HCT116 (cell line): Measurements from ENCODE around the gene CRYGN. TPM values are rescaled to one million over a fixed set of nuclear protein-coding genes. Genes with fewer than 3 reads are reported as not detected.

Source experiments
- ATAC-seq: fragments of 200-7000 bp; cut with Tn5 transposase; 2 replicates; pipeline ENCODE4 v1.9.1; 2020; ENCODE audit warnings: mild to moderate bottlenecking, moderate library complexity
- BruUV-seq: library from RNA; stranded (reverse); fragments of 400-500 nt; replicated peaks from 2 replicates; lab custom pipeline; 2021; lab: Mats Ljungman, UMichigan
- CTCF ChIA-PET: fragments of 300-600 bp; sonication (Branson Sonifier 250); formaldehyde crosslinking; loops from one replicate; lab custom pipeline; 2021; ENCODE audit warnings: antibody characterized with exemption; lab: Charles Lee
- POLR2A ChIA-PET: fragments of 300-600, 350-600 bp; sonication (Branson Sonifier 250); formaldehyde crosslinking; loops from one replicate; lab custom pipeline; 2021; ENCODE audit warnings: antibody characterized with exemption; lab: Charles Lee
- RAD21 ChIA-PET, 2 experiments: fragments of 300-600 bp; sonication (Branson Sonifier 250); formaldehyde crosslinking; loops; one replicate each; lab custom pipeline; 2023; ENCODE audit warnings: low total read pairs in 2 of 2; ENCODE audit not compliant: uncharacterized antibody in 2 of 2, unreplicated experiment in 2 of 2, low non-redundant PET in 1 of 2; lab: Charles Lee
- DNase-seq: peaks from one replicate; pipeline ENCODE4 v3.0.0-alpha.2; 2010; ENCODE audit warnings: low read depth, low spot score
- H2AFZ ChIP-seq: fragments of 200-600 bp; shearing (Covaris generic), sonication (generic); 2 replicates; pipeline ENCODE4 v1.6.1; 2017; ENCODE audit warnings: low read depth, mixed run types, mixed read lengths, antibody characterized with exemption, low read length; ENCODE audit not compliant: poor library complexity, severe bottlenecking
- H3K27ac ChIP-seq: 2 replicates; pipeline ENCODE4 v1.5.1; 2012; ENCODE audit warnings: low read depth, low read length
- H3K27me3 ChIP-seq: fragments of 200-600 bp; sonication (generic); 2 replicates; pipeline ENCODE4 v1.6.1; 2016; ENCODE audit warnings: mixed run types, low read length, mixed read lengths; ENCODE audit not compliant: insufficient read depth
- H3K36me3 ChIP-seq, 2 experiments: fragments of 200-500 bp in 1 of 2; fragments of 200-600 bp in 1 of 2; sonication (Bioruptor generic) in 1 of 2; sonication (generic) in 1 of 2; 2 replicates each; pipeline versions ENCODE4 v1.5.1 to v1.6.1; 2014 to 2016; ENCODE audit warnings: low read length in 2 of 2, inconsistent platforms in 1 of 2, mixed read lengths in 1 of 2, mixed run types in 1 of 2; ENCODE audit not compliant: insufficient read depth in 2 of 2, control insufficient read depth in 1 of 2
- H3K4me1 ChIP-seq, 2 experiments: fragments of 200-600 bp in 1 of 2; sonication (generic) in 1 of 2; 2 replicates each; pipeline versions ENCODE4 v1.5.1 to v1.6.1; 2012 to 2017; ENCODE audit warnings: low read length in 2 of 2, inconsistent platforms in 1 of 2, mild to moderate bottlenecking in 1 of 2, mixed read lengths in 1 of 2, mixed run types in 1 of 2, moderate library complexity in 1 of 2; ENCODE audit not compliant: insufficient read depth in 2 of 2, control insufficient read depth in 1 of 2
- H3K4me2 ChIP-seq: fragments of 200-600 bp; sonication (generic); 2 replicates; pipeline ENCODE4 v1.6.1; 2017; ENCODE audit warnings: mixed run types, low read length, mixed read lengths
- H3K4me3 ChIP-seq, 2 experiments: fragments of 200-600 bp in 1 of 2; sonication (generic) in 1 of 2; replicated peaks in 1 of 2; 2 replicates each; pipeline ENCODE4 v1.5.1; 2011 to 2016; ENCODE audit warnings: low read length in 2 of 2, control low read depth in 1 of 2, low read depth in 1 of 2, mild to moderate bottlenecking in 1 of 2, mixed read lengths in 1 of 2, mixed run types in 1 of 2
- H3K79me2 ChIP-seq: fragments of 200-600 bp; sonication (generic); 2 replicates; pipeline ENCODE4 v1.6.1; 2017; ENCODE audit warnings: mild to moderate bottlenecking, mixed run types, low read length, moderate library complexity, mixed read lengths; ENCODE audit not compliant: insufficient read depth
- H3K9ac ChIP-seq: fragments of 200-600 bp; sonication (generic); 2 replicates; pipeline ENCODE4 v1.6.1; 2016; ENCODE audit warnings: low read length, mixed read lengths
- H3K9me2 ChIP-seq: fragments of 200-600 bp; sonication (generic), shearing (Covaris generic); 2 replicates; pipeline ENCODE4 v1.6.1; 2017; ENCODE audit warnings: mixed run types, mild to moderate bottlenecking, moderate library complexity; ENCODE audit not compliant: insufficient read depth
- H3K9me3 ChIP-seq, 2 experiments: fragments of 200-500 bp in 1 of 2; fragments of 200-600 bp in 1 of 2; sonication (Bioruptor generic) in 1 of 2; sonication (generic) in 1 of 2; 2 replicates each; pipeline ENCODE4 v1.6.1; 2014 to 2017; ENCODE audit warnings: low read length in 2 of 2, mixed read lengths in 2 of 2, inconsistent platforms in 1 of 2, low read depth in 1 of 2, mild to moderate bottlenecking in 1 of 2, mixed run types in 1 of 2, moderate library complexity in 1 of 2; ENCODE audit not compliant: control insufficient read depth in 1 of 2, insufficient read depth in 1 of 2
- H4K20me1 ChIP-seq: fragments of 200-600 bp; sonication (generic), shearing (Covaris generic); 2 replicates; pipeline ENCODE4 v1.6.1; 2017; ENCODE audit warnings: mixed run types, mild to moderate bottlenecking, moderate library complexity; ENCODE audit not compliant: insufficient read depth
- CBX3 ChIP-seq: IDR thresholded peaks from 2 replicates; pipeline ENCODE4 v1.6.1; 2012; ENCODE audit warnings: low read depth
- CEBPB ChIP-seq: IDR thresholded peaks from 2 replicates; pipeline ENCODE4 v1.6.1; 2012; ENCODE audit warnings: low read depth
- EGR1 ChIP-seq: IDR thresholded peaks from 2 replicates; pipeline ENCODE4 v1.6.1; 2012; ENCODE audit warnings: low read depth
- EZH2 ChIP-seq: fragments of 200-600 bp; sonication (generic); IDR thresholded peaks from 2 replicates; pipeline ENCODE4 v1.6.1; 2017; ENCODE audit warnings: antibody characterized with exemption, mixed run types
- EZH2phosphoT487 ChIP-seq: fragments of 200-600 bp; IDR thresholded peaks from 2 replicates; pipeline ENCODE4 v1.6.1; 2018; ENCODE audit warnings: antibody characterized with exemption, borderline replicate concordance
- FOSL1 ChIP-seq: IDR thresholded peaks from 2 replicates; pipeline ENCODE4 v1.6.1; 2012; ENCODE audit warnings: low read depth
- JUND ChIP-seq: IDR thresholded peaks from 2 replicates; pipeline ENCODE4 v1.6.1; 2012
- RAD21 ChIP-seq: IDR thresholded peaks from 2 replicates; pipeline ENCODE4 v1.6.1; 2012; ENCODE audit warnings: low read depth, mild to moderate bottlenecking
- SIN3A ChIP-seq: IDR thresholded peaks from 2 replicates; pipeline ENCODE4 v1.6.1; 2012; ENCODE audit warnings: low read depth
- SP1 ChIP-seq: IDR thresholded peaks from 2 replicates; pipeline ENCODE4 v1.6.1; 2012; ENCODE audit warnings: low read depth
- SRF ChIP-seq: IDR thresholded peaks from 2 replicates; pipeline ENCODE4 v1.6.1; 2012; ENCODE audit warnings: low read depth
- YY1 ChIP-seq: IDR thresholded peaks from 2 replicates; pipeline ENCODE4 v1.6.1; 2011; ENCODE audit warnings: low read length, low read depth, moderate library complexity, mild to moderate bottlenecking; ENCODE audit not compliant: insufficient replicate concordance; ENCODE audit errors: extremely low read depth
- ZFX ChIP-seq: fragments of 450-650 bp; IDR thresholded peaks from 2 replicates; pipeline ENCODE4 v1.6.1; 2017
- ZNF274 ChIP-seq: fragments of 200-500 bp; sonication (Bioruptor generic); IDR thresholded peaks from 2 replicates; pipeline ENCODE4 v1.6.1; 2014; ENCODE audit warnings: mild to moderate bottlenecking, low read depth, low read length, inconsistent platforms
- intact Hi-C: fragments of 100-400 bp; cut with micrococcal nuclease; formaldehyde crosslinking; loops from 2 replicates; pipeline ENCODE4 v1.10.0; 2022
- total RNA-seq: library from RNA; stranded (reverse); gene quantifications from one replicate; pipeline ENCODE4 v1.2.1, GENCODE V29; 2021; ENCODE audit not compliant: unreplicated experiment
- TF ChIP-seq, protein P1 (sequence below): IDR thresholded peaks from 2 replicates; pipeline ENCODE4 v1.6.1; 2012
- TF ChIP-seq, protein P2 (sequence below): IDR thresholded peaks from 2 replicates; pipeline ENCODE4 v1.6.1; 2011; ENCODE audit warnings: mild to moderate bottlenecking, low read length, moderate library complexity; ENCODE audit not compliant: insufficient replicate concordance; ENCODE audit errors: extremely low read depth
- TF ChIP-seq, protein P3 (sequence below), 3 experiments: fragments of 200-600 bp in 1 of 3; sonication (generic) in 1 of 3; IDR thresholded peaks in 2 of 3; conservative IDR thresholded peaks in 1 of 3; 2 replicates each; pipeline ENCODE4 v1.5.1; 2012 to 2017; ENCODE audit warnings: low read depth in 2 of 3, low read length in 2 of 3, antibody characterized with exemption in 1 of 3, borderline replicate concordance in 1 of 3, control low read depth in 1 of 3, mild to moderate bottlenecking in 1 of 3, mixed read lengths in 1 of 3, mixed run types in 1 of 3, moderate library complexity in 1 of 3; ENCODE audit not compliant: insufficient read depth in 1 of 3
- TF ChIP-seq, protein P4 (sequence below): IDR thresholded peaks from 2 replicates; pipeline ENCODE4 v1.6.1; 2012

The CRYGN gene
- total RNA-seq, 1 experiment from 2014 or later, result not detected

DNA sequence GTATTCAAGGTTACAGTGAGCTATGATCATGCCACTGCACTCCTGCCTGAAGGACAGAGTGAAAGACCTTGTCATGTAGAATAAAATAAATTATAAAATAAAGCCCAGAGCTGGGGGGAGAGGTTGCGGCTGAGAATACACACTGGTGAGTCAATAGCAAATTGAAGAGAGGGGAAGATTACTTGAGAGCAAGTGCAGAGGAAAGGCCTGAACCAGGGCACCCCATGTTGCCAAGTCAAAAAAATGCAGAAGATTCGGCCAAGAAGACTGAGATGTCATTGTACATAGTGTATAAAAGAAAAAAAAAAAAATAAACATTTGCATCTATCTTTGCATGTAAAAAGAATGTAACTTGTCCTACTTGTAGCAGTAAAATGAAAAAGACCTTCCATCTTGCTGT lies 47.3 kb upstream of the CRYGN start:
- Histone ChIP-seq H3K9me2 (no peaks in the 10 kb centered on the region), H3K4me2 (no peak overlapping the region), H3K36me3 (peaks cover 30 to 46% of the 10 kb centered on the region in 2 experiments), H3K79me2 (peaks cover 100% of the 10 kb centered on the region), H3K4me3 (no peak overlapping the region), H3K27ac (no peak overlapping the region), H3K4me1 (peaks cover 23 to 54% of the 10 kb centered on the region in 2 experiments), H4K20me1 (no peaks in the 10 kb centered on the region), H2AFZ (no peak overlapping the region), H3K9ac (no peak overlapping the region), H3K27me3 (no peaks in the 10 kb centered on the region), H3K9me3 (no peaks in the 10 kb centered on the region)
- no peak for ATAC-seq
- DNase-seq, result no peak
- CTCF ChIA-PET, result no interaction called here
- RAD21 ChIA-PET, result no interaction called here
- no TSS peak for BruUV-seq
- POLR2A ChIA-PET, result interaction anchor here (1.0 kb wide), 1 partner anchor 8 kb away, joined by 3 read pairs; no protein-coding TSS in a partner anchor
- intact Hi-C loops, result no loop called here
- TF ChIP-seq YY1 (no peak), EZH2 (no peak), FOSL1 (no peak), ZNF274 (no peak), EGR1 (no peak), CBX3 (no peak), EZH2phosphoT487 (no peak), ZFX (no peak), CEBPB (no peak), SRF (no peak), RAD21 (no peak), SIN3A (no peak), JUND (no peak), SP1 (no peak)
- TF ChIP-seq, protein P1, sequence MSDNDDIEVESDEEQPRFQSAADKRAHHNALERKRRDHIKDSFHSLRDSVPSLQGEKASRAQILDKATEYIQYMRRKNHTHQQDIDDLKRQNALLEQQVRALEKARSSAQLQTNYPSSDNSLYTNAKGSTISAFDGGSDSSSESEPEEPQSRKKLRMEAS, result no peak
- TF ChIP-seq, protein P2, sequence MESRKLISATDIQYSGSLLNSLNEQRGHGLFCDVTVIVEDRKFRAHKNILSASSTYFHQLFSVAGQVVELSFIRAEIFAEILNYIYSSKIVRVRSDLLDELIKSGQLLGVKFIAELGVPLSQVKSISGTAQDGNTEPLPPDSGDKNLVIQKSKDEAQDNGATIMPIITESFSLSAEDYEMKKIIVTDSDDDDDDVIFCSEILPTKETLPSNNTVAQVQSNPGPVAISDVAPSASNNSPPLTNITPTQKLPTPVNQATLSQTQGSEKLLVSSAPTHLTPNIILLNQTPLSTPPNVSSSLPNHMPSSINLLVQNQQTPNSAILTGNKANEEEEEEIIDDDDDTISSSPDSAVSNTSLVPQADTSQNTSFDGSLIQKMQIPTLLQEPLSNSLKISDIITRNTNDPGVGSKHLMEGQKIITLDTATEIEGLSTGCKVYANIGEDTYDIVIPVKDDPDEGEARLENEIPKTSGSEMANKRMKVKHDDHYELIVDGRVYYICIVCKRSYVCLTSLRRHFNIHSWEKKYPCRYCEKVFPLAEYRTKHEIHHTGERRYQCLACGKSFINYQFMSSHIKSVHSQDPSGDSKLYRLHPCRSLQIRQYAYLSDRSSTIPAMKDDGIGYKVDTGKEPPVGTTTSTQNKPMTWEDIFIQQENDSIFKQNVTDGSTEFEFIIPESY, result no peak
- TF ChIP-seq, protein P3, sequence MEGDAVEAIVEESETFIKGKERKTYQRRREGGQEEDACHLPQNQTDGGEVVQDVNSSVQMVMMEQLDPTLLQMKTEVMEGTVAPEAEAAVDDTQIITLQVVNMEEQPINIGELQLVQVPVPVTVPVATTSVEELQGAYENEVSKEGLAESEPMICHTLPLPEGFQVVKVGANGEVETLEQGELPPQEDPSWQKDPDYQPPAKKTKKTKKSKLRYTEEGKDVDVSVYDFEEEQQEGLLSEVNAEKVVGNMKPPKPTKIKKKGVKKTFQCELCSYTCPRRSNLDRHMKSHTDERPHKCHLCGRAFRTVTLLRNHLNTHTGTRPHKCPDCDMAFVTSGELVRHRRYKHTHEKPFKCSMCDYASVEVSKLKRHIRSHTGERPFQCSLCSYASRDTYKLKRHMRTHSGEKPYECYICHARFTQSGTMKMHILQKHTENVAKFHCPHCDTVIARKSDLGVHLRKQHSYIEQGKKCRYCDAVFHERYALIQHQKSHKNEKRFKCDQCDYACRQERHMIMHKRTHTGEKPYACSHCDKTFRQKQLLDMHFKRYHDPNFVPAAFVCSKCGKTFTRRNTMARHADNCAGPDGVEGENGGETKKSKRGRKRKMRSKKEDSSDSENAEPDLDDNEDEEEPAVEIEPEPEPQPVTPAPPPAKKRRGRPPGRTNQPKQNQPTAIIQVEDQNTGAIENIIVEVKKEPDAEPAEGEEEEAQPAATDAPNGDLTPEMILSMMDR (IDR thresholded peaks at IDR 0.05 in 2 of 3, conservative IDR thresholded peaks at IDR 0.05 in 1 of 3; ENCODE audit: borderline replicate concordance in 1 of 3, insufficient read depth in 1 of 3, low read depth in 2 of 3, low read length in 2 of 3), result no peak
- TF ChIP-seq, protein P4, sequence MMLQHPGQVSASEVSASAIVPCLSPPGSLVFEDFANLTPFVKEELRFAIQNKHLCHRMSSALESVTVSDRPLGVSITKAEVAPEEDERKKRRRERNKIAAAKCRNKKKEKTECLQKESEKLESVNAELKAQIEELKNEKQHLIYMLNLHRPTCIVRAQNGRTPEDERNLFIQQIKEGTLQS, result no peak
